Neural cell (in vitro differentiated cells): ENCODE results near the gene SLC34A3. TPM values are rescaled to one million over a fixed set of nuclear protein-coding genes. Genes with fewer than 3 reads are reported as not detected.

Source experiments
- H2AFZ ChIP-seq: fragments of 200-600, 300-800 bp; sonication (generic), shearing (Covaris generic); 2 replicates; pipeline ENCODE4 v1.6.0; 2014; ENCODE audit warnings: low read depth, mild to moderate bottlenecking, antibody characterized with exemption, low read length, moderate library complexity
- H3F3A ChIP-seq: fragments of 200-600 bp; shearing (Covaris generic); 2 replicates; pipeline ENCODE4 v1.6.1; 2016; ENCODE audit warnings: mild to moderate bottlenecking, moderate library complexity, mixed read lengths, antibody characterized with exemption, low read length; ENCODE audit not compliant: insufficient read depth, poor library complexity, severe bottlenecking
- H3K27ac ChIP-seq: fragments of 200-600, 300-800 bp; sonication (generic), shearing (Covaris generic); 2 replicates; pipeline ENCODE4 v1.5.1; 2014; ENCODE audit warnings: mild to moderate bottlenecking, low read length, moderate library complexity
- H3K27me3 ChIP-seq: fragments of 300-800, 200-600 bp; sonication (generic), shearing (Covaris generic); 2 replicates; pipeline ENCODE4 v1.6.0; 2014; ENCODE audit warnings: mild to moderate bottlenecking, low read depth, low read length, moderate library complexity; ENCODE audit not compliant: insufficient read depth
- H3K36me3 ChIP-seq: fragments of 300-800, 200-600 bp; sonication (generic), shearing (Covaris generic); 2 replicates; pipeline ENCODE4 v1.5.1; 2014; ENCODE audit warnings: mild to moderate bottlenecking, antibody characterized with exemption, low read length, moderate library complexity; ENCODE audit not compliant: insufficient read depth
- H3K4me2 ChIP-seq: fragments of 300-800, 200-600 bp; sonication (generic), shearing (Covaris generic); 2 replicates; pipeline ENCODE4 v1.6.0; 2014; ENCODE audit warnings: mild to moderate bottlenecking, low read length
- H3K4me3 ChIP-seq: fragments of 300-800, 200-600 bp; sonication (generic), shearing (Covaris generic); 2 replicates; pipeline ENCODE4 v1.5.1; 2014; ENCODE audit warnings: mild to moderate bottlenecking, low read length, moderate library complexity
- H3K79me2 ChIP-seq: fragments of 200-600 bp; shearing (Covaris generic); replicated peaks from 2 replicates; pipeline ENCODE4 v1.6.0; 2014; ENCODE audit warnings: mild to moderate bottlenecking, low read length, moderate library complexity; ENCODE audit not compliant: insufficient read depth
- H3K9ac ChIP-seq: fragments of 300-800, 200-600 bp; sonication (generic), shearing (Covaris generic); 2 replicates; pipeline ENCODE4 v1.6.1; 2016; ENCODE audit warnings: mild to moderate bottlenecking, low read length, mixed read lengths
- H3K9me2 ChIP-seq: fragments of 200-600 bp; shearing (Covaris generic); 2 replicates; pipeline ENCODE4 v1.6.1; 2016; ENCODE audit warnings: mild to moderate bottlenecking, low read length, mixed read lengths; ENCODE audit not compliant: insufficient read depth
- H3K9me3 ChIP-seq: fragments of 200-600, 300-800 bp; sonication (generic), shearing (Covaris generic); 2 replicates; pipeline ENCODE4 v1.6.1; 2016; ENCODE audit warnings: mild to moderate bottlenecking, mixed run types, low read length, moderate library complexity, mixed read lengths
- H4K20me1 ChIP-seq: fragments of 200-600 bp; shearing (Covaris generic); 2 replicates; pipeline ENCODE4 v1.6.1; 2016; ENCODE audit warnings: mild to moderate bottlenecking, mixed run types; ENCODE audit not compliant: insufficient read depth
- CTCF ChIP-seq: fragments of 450-650 bp; IDR thresholded peaks from 2 replicates; pipeline ENCODE4 v1.5.1; 2014; ENCODE audit warnings: antibody characterized with exemption, mild to moderate bottlenecking, moderate library complexity; ENCODE audit not compliant: poor library complexity, severe bottlenecking
- EP300 ChIP-seq: fragments of 450-650 bp; conservative IDR thresholded peaks from 2 replicates; pipeline ENCODE4 v1.6.1; 2014; ENCODE audit warnings: antibody characterized with exemption, mild to moderate bottlenecking, moderate library complexity; ENCODE audit not compliant: poor library complexity, severe bottlenecking
- EZH2 ChIP-seq: fragments of 200-600, 300-800 bp; shearing (Covaris generic), sonication (generic); IDR thresholded peaks from 2 replicates; pipeline ENCODE4 v1.6.1; 2014; ENCODE audit warnings: antibody characterized with exemption, low read length, borderline replicate concordance, mild to moderate bottlenecking; ENCODE audit not compliant: insufficient read depth, poor library complexity, severe bottlenecking
- MXI1 ChIP-seq: fragments of 450-650 bp; conservative IDR thresholded peaks from 2 replicates; pipeline ENCODE4 v1.6.1; 2014; ENCODE audit warnings: antibody characterized with exemption, mild to moderate bottlenecking; ENCODE audit not compliant: poor library complexity, severe bottlenecking
- POLR2AphosphoS5 ChIP-seq: IDR thresholded peaks from 2 replicates; pipeline ENCODE4 v1.6.1; 2012
- RAD21 ChIP-seq: fragments of 450-650 bp; conservative IDR thresholded peaks from 2 replicates; pipeline ENCODE4 v1.6.1; 2014; ENCODE audit warnings: antibody characterized with exemption, mild to moderate bottlenecking, moderate library complexity
- REST ChIP-seq: IDR thresholded peaks from 2 replicates; pipeline ENCODE4 v1.6.1; 2012; ENCODE audit warnings: borderline replicate concordance
- SMC3 ChIP-seq: fragments of 450-650 bp; conservative IDR thresholded peaks from 2 replicates; pipeline ENCODE4 v1.6.1; 2014; ENCODE audit warnings: antibody characterized with exemption, mild to moderate bottlenecking, moderate library complexity; ENCODE audit not compliant: poor library complexity
- TAF1 ChIP-seq: IDR thresholded peaks from 2 replicates; pipeline ENCODE4 v1.6.1; 2012; ENCODE audit warnings: low read depth
- polyA plus RNA-seq: library from polyadenylated mRNA; depleted of rRNA; stranded (reverse); fragments of >200 nt; gene quantifications from 2 replicates; pipeline ENCODE4 v1.2.3, GENCODE V29; 2014

SLC34A3 gene
- polyA plus RNA-seq, 1 donor from 2014 or later = 0.27 TPM

GRCh38 chr9:137218212-137218753, 12.4 kb upstream of the SLC34A3 start:
- no peaks in the 10 kb centered on the region for H3K9me2 ChIP-seq
- no peaks in the 10 kb centered on the region for H3F3A ChIP-seq
- H3K4me2 ChIP-seq = no peak overlapping the region
- H3K79me2 ChIP-seq = no peaks in the 10 kb centered on the region
- no peaks in the 10 kb centered on the region for H4K20me1 ChIP-seq
- H2AFZ ChIP-seq = no peak overlapping the region
- H3K27me3 ChIP-seq = no peaks in the 10 kb centered on the region
- TF ChIP-seq TAF1 = no peak
- TF ChIP-seq EZH2 = no peak
- no peak for TF ChIP-seq SMC3
- no peak for TF ChIP-seq REST
- no peak for TF ChIP-seq RAD21
- no peak for TF ChIP-seq MXI1
- H3K36me3 ChIP-seq = no peaks in the 10 kb centered on the region
- no peak overlapping the region for H3K9ac ChIP-seq
- H3K9me3 ChIP-seq = no peaks in the 10 kb centered on the region
- no peak overlapping the region for H3K27ac ChIP-seq
- no peak overlapping the region for H3K4me3 ChIP-seq

GRCh38 chr9:137218754-137219271, 11.9 kb upstream of the SLC34A3 start:
- Histone ChIP-seq H3K9me2 (no peaks in the 10 kb centered on the region), H3K9me3 (no peaks in the 10 kb centered on the region), H3K9ac (no peak overlapping the region), H3K4me3 (no peak overlapping the region), H2AFZ (no peak overlapping the region), H3K27me3 (no peaks in the 10 kb centered on the region), H3K79me2 (no peaks in the 10 kb centered on the region), H3F3A (no peaks in the 10 kb centered on the region), H4K20me1 (no peaks in the 10 kb centered on the region), H3K27ac (no peak overlapping the region), H3K36me3 (no peaks in the 10 kb centered on the region), H3K4me2 (no peak overlapping the region)
- TF ChIP-seq POLR2AphosphoS5 (no peak), MXI1 (no peak), CTCF (no peak), EZH2 (no peak), RAD21 (no peak), EP300 (no peak), REST (no peak), SMC3 (no peak), TAF1 (no peak)
